Measurements from ENCODE around the gene DDX1. TPM values are rescaled to one million over a fixed set of nuclear protein-coding genes. Genes with fewer than 3 reads are reported as not detected.

Gene DDX1
- total and polyA plus RNA-seq, 2 of the 4 experiments (the other 2 are of a cell fraction), result 73.6 to 74.9 TPM

DNA sequence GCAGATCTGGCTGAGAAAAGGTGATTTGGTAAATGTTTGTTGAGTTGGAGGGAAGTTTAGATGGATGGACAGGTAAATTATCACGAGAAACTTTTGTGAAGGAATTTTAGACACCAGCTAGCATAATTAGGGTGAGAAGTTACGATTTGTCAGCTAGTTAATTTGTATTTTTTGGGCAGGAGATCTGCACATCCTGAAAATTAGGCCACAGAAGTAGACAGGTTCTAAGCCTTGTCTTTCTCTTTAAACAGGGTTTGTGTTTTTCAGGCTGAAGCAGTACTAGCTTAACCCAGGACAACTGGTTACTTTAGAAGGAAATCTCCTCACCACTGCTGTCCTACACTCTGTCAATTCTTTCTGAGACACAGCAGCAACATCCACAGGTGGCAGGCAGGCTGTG, 49.1 kb downstream of the DDX1 start:
- no peak for ATAC-seq (ENCODE audit: low read depth)
- H3K18ac ChIP-seq (ENCODE audit: low read depth, low read length), result no peak overlapping the region
- WGBS, 2 experiments (ENCODE audit: extremely low coverage in 2 of 2, insufficient read length in 1 of 2), result 88 to 100% methylated on average over 1 of the region's 2 CpGs
- H3K27me3 ChIP-seq (ENCODE audit: control insufficient read depth, insufficient read depth, low read length), result no peaks in the 10 kb centered on the region; the same call in 1 of the 2 replicates
- H3K4ac ChIP-seq (ENCODE audit: low read depth, low read length), result no peak overlapping the region
- no peak overlapping the region for H3K23ac ChIP-seq (ENCODE audit: low read depth, low read length)
- H3K36me3 ChIP-seq (ENCODE audit: control insufficient read depth, insufficient read depth, low read length), result peaks cover 2% of the 10 kb centered on the region
- H3K56ac ChIP-seq (ENCODE audit: extremely low read depth, insufficient read depth, low read length), result no peak overlapping the region
- POLR2A ChIA-PET (ENCODE audit: unreplicated experiment), result no interaction called here
- dilution Hi-C loops (cut with HindIII; ENCODE audit: low sequenced_read_pairs, unreplicated experiment), result no loop called here
- no peak overlapping the region for H2AK9ac ChIP-seq (replicated peaks; ENCODE audit: low read depth, low read length, poor library complexity)
- no peak overlapping the region for H3K27ac ChIP-seq (ENCODE audit: insufficient read depth, low read length)
- H4K8ac ChIP-seq (ENCODE audit: low read depth in 2 of 2, low read length in 2 of 2), result no peak overlapping the region
- H3K9me1 ChIP-seq (ENCODE audit: insufficient read depth, low read length), result no peaks in the 10 kb centered on the region
- intact Hi-C loops (cut with micrococcal nuclease), result no loop called here
- no peak overlapping the region for H4K5ac ChIP-seq (ENCODE audit: low read depth, low read length)
- no peak overlapping the region for H2BK120ac ChIP-seq (ENCODE audit: low read depth, low read length)
- H2BK15ac ChIP-seq (ENCODE audit: low read depth, low read length), result no peak overlapping the region
- H3K4me1 ChIP-seq (ENCODE audit: control insufficient read depth, insufficient read depth, low read length), result peaks cover 2% of the 10 kb centered on the region; the same call in 1 of the 2 replicates
- H2BK5ac ChIP-seq (ENCODE audit: low read depth, low read length, poor library complexity, severe bottlenecking), result no peak overlapping the region
- H2AK5ac ChIP-seq (ENCODE audit: low read depth, low read length), result no peak overlapping the region
- H4K20me1 ChIP-seq (ENCODE audit: insufficient read depth, low read length), result no peaks in the 10 kb centered on the region
- H2BK20ac ChIP-seq (ENCODE audit: low read depth, low read length), result no peak overlapping the region
- H3K14ac ChIP-seq (replicated peaks; ENCODE audit: low read depth, low read length), result no peak overlapping the region
- no peaks in the 10 kb centered on the region; the same call in 1 of the 2 replicates for H3K9me3 ChIP-seq (ENCODE audit: control insufficient read depth, insufficient read depth, low read length)
- no peak for DNase-seq
- BruUV-seq (replicated peaks), result no TSS peak
- CTCF ChIA-PET, result no interaction called here
- no peak overlapping the region for H3K4me3 ChIP-seq (ENCODE audit: insufficient read depth, low read depth, low read length)
- no peaks in the 10 kb centered on the region for H3K79me1 ChIP-seq (ENCODE audit: low read depth in 1 of 2, low read length in 2 of 2)
- in situ Hi-C loops (cut with MboI; ENCODE audit: low sequenced_read_pairs), result no loop called here
- no peak for TF ChIP-seq NFE2L2 (IDR thresholded peaks at IDR 0.05; ENCODE audit: low read depth, low read length)
- no peak for TF ChIP-seq CHD1 (IDR thresholded peaks at IDR 0.05; ENCODE audit: low read depth, low read length)
- no peak for TF ChIP-seq POLR2A (IDR thresholded peaks at IDR 0.05; ENCODE audit: low read depth, low read length)
- TF ChIP-seq MAFK (IDR thresholded peaks at IDR 0.05; ENCODE audit: low read depth, low read length), result no peak
- TF ChIP-seq CEBPB (IDR thresholded peaks at IDR 0.05; ENCODE audit: low read depth, low read length), result no peak
- TF ChIP-seq, protein P1, sequence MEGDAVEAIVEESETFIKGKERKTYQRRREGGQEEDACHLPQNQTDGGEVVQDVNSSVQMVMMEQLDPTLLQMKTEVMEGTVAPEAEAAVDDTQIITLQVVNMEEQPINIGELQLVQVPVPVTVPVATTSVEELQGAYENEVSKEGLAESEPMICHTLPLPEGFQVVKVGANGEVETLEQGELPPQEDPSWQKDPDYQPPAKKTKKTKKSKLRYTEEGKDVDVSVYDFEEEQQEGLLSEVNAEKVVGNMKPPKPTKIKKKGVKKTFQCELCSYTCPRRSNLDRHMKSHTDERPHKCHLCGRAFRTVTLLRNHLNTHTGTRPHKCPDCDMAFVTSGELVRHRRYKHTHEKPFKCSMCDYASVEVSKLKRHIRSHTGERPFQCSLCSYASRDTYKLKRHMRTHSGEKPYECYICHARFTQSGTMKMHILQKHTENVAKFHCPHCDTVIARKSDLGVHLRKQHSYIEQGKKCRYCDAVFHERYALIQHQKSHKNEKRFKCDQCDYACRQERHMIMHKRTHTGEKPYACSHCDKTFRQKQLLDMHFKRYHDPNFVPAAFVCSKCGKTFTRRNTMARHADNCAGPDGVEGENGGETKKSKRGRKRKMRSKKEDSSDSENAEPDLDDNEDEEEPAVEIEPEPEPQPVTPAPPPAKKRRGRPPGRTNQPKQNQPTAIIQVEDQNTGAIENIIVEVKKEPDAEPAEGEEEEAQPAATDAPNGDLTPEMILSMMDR (conservative IDR thresholded peaks at IDR 0.05; ENCODE audit: low read depth, low read length), result no peak
- no peak overlapping the region for H3K4me2 ChIP-seq (ENCODE audit: low read depth, low read length)
- H4K91ac ChIP-seq (ENCODE audit: insufficient read depth, low read depth, low read length), result no peak overlapping the region
- H3K9ac ChIP-seq (ENCODE audit: low read depth, low read length), result no peak overlapping the region
- H2AFZ ChIP-seq (replicated peaks; ENCODE audit: low read length, poor library complexity), result no peak overlapping the region

Data from IMR-90 (cell line).